SK-N-SH treated with all-trans-retinoic acid at 6 μM for 48 hours (cell line): ENCODE results near the gene DMAC2L.

Source experiments
- ATAC-seq: fragments of 200-7000 bp; cut with Tn5 transposase; 3 replicates; pipeline ENCODE4 v1.9.1; 2020; ENCODE audit warnings: mild to moderate bottlenecking, moderate library complexity
- ARNTL ChIP-seq: fragments of 450-650 bp; formaldehyde crosslinking; IDR thresholded peaks from 2 replicates; pipeline ENCODE4 v1.5.0; 2020; ENCODE audit warnings: low read depth, mild to moderate bottlenecking, moderate library complexity, borderline replicate concordance
- BACH2 ChIP-seq: fragments of 250-450 bp; sonication (Bioruptor Pico); IDR thresholded peaks from 2 replicates; pipeline ENCODE4 v1.9.0; 2021; ENCODE audit warnings: mild to moderate bottlenecking, borderline replicate concordance
- CSDC2 ChIP-seq: fragments of 250-450 bp; sonication (Bioruptor Pico); IDR thresholded peaks from 2 replicates; pipeline ENCODE4 v1.5.0; 2020; ENCODE audit warnings: mild to moderate bottlenecking, moderate library complexity
- ESRRG ChIP-seq: fragments of 250-450 bp; sonication (Bioruptor Pico); IDR thresholded peaks from 2 replicates; pipeline ENCODE4 v1.6.1; 2021; ENCODE audit warnings: mild to moderate bottlenecking
- GLIS3 ChIP-seq: fragments of 250-450 bp; sonication (Bioruptor Pico); IDR thresholded peaks from 2 replicates; pipeline ENCODE4 v1.5.0; 2020; ENCODE audit warnings: mild to moderate bottlenecking, moderate library complexity
- ISL1 ChIP-seq: fragments of 250-450 bp; sonication (Bioruptor Pico); IDR thresholded peaks from 2 replicates; pipeline ENCODE4 v2.1.2; 2022; ENCODE audit warnings: mild to moderate bottlenecking, moderate library complexity
- OSR1 ChIP-seq: fragments of 250-450 bp; sonication (Bioruptor Pico); IDR thresholded peaks from 2 replicates; pipeline ENCODE4 v1.8.0; 2022; ENCODE audit warnings: moderate library complexity, mild to moderate bottlenecking, inconsistent platforms
- SNAI2 ChIP-seq: fragments of 250-450 bp; sonication (Bioruptor Pico); IDR thresholded peaks from 2 replicates; pipeline ENCODE4 v1.5.0; 2020; ENCODE audit warnings: mild to moderate bottlenecking, moderate library complexity
- TCF4 ChIP-seq: fragments of 250-450 bp; sonication (Bioruptor Pico); IDR thresholded peaks from 2 replicates; pipeline ENCODE4 v1.8.0; 2021; ENCODE audit warnings: mild to moderate bottlenecking, moderate library complexity, borderline replicate concordance
- ZC3H10 ChIP-seq: fragments of 250-450 bp; sonication (Bioruptor Pico); IDR thresholded peaks from 2 replicates; pipeline ENCODE4 v1.5.1; 2021; ENCODE audit warnings: mild to moderate bottlenecking, moderate library complexity
- ZFP3 ChIP-seq: fragments of 250-450 bp; sonication (Bioruptor Pico); IDR thresholded peaks from 2 replicates; pipeline ENCODE4 v1.5.0; 2020; ENCODE audit warnings: mild to moderate bottlenecking, moderate library complexity
- ZFP30 ChIP-seq: fragments of 450-650 bp; formaldehyde crosslinking; IDR thresholded peaks from 2 replicates; pipeline ENCODE4 v1.5.0; 2022; ENCODE audit warnings: mild to moderate bottlenecking, moderate library complexity
- ZNF565 ChIP-seq: fragments of 450-650 bp; formaldehyde crosslinking; conservative IDR thresholded peaks from 2 replicates; pipeline ENCODE4 v1.5.0; 2020; ENCODE audit warnings: low read depth, mild to moderate bottlenecking, moderate library complexity
- ZNF70 ChIP-seq: fragments of 450-650 bp; formaldehyde crosslinking; IDR thresholded peaks from 2 replicates; pipeline ENCODE4 v1.5.0; 2020; ENCODE audit warnings: mild to moderate bottlenecking, moderate library complexity
- ZNF8 ChIP-seq: fragments of 450-650 bp; formaldehyde crosslinking; IDR thresholded peaks from 2 replicates; pipeline ENCODE4 v1.5.0; 2020; ENCODE audit warnings: mild to moderate bottlenecking, moderate library complexity
- TF ChIP-seq, protein P1 (sequence below): fragments of 250-450 bp; sonication (Bioruptor Pico); IDR thresholded peaks from 2 replicates; pipeline ENCODE4 v1.8.0; 2021; ENCODE audit warnings: low read depth, mild to moderate bottlenecking, moderate library complexity, borderline replicate concordance
- TF ChIP-seq, protein P2 (sequence below): fragments of 250-450 bp; sonication (Bioruptor Pico); IDR thresholded peaks from 2 replicates; pipeline ENCODE4 v1.5.1; 2021; ENCODE audit warnings: mild to moderate bottlenecking, moderate library complexity
- TF ChIP-seq, protein P3 (sequence below): fragments of 250-450 bp; sonication (Bioruptor Pico); IDR thresholded peaks from 2 replicates; pipeline ENCODE4 v1.5.0; 2020; ENCODE audit warnings: mild to moderate bottlenecking, moderate library complexity
- TF ChIP-seq, protein P4 (sequence below): fragments of 250-450 bp; sonication (Bioruptor Pico); IDR thresholded peaks from 2 replicates; pipeline ENCODE4 v1.8.0; 2020; ENCODE audit warnings: mild to moderate bottlenecking, moderate library complexity, borderline replicate concordance
- TF ChIP-seq, protein P5 (sequence below): fragments of 250-450 bp; sonication (Bioruptor Pico); IDR thresholded peaks from 2 replicates; pipeline ENCODE4 v1.5.1; 2020; ENCODE audit warnings: low read depth, mild to moderate bottlenecking, moderate library complexity

Gene DMAC2L

DNA sequence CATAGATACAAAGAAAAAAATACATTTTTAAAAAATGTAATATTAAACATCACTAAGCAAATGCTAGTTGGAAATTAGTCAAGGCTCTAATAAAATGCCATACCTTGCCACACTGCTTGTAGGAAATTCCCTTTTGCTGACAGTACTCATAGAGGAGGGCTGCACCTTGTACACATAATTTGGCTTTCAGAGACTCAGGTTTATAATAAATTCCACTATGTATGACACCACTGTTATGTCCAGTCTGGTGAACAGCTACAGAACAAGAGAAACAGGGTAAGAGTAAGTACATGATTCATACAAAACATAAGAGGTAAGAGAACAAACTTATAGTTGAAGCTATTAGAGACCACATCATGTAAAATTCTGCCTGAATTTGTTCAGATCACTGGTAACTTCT lies 10.2 kb upstream of the DMAC2L start (continued):
- TF ChIP-seq, protein P1, sequence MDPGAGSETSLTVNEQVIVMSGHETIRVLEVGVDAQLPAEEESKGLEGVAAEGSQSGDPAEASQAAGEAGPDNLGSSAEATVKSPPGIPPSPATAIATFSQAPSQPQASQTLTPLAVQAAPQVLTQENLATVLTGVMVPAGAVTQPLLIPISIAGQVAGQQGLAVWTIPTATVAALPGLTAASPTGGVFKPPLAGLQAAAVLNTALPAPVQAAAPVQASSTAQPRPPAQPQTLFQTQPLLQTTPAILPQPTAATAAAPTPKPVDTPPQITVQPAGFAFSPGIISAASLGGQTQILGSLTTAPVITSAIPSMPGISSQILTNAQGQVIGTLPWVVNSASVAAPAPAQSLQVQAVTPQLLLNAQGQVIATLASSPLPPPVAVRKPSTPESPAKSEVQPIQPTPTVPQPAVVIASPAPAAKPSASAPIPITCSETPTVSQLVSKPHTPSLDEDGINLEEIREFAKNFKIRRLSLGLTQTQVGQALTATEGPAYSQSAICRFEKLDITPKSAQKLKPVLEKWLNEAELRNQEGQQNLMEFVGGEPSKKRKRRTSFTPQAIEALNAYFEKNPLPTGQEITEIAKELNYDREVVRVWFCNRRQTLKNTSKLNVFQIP (CRISPR knock-in tag): no peak
- TF ChIP-seq CSDC2 (CRISPR knock-in tag): no peak

DNA sequence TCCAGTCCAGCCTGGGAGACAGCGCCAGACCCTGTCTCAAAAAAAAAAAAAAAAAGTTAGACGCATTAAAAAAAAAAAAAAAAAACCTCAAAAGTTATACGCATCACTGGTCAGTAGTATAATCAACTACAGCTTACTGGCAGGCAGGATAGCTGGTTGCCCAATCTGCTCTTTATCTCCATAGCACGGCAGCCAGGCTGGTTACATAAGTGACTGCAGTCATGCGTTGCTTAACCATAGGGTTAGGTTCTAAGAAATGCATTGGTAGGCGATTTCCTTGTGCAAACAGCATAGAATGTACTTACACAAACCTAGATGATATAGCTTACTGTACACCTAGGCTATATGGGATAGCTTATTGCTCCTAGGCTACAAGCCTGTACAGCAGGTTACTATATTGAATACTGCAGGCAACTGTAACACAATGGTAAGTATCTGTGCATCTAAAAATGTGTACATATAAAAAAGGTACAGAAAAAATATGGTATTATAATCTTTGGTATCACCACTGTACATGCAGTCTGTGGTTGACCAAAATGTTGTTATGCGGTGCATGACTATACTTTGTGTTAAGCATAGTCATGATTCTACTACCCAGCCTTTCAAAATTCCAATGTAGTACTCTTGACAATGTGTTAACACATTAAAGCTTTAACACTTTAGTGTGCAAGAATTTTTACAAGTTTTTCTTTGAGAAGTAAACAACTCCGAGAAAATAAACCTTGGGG lies 8.2 kb upstream of the DMAC2L start:
- no peak for TF ChIP-seq CSDC2 (CRISPR knock-in tag)
- no peak for TF ChIP-seq OSR1 (CRISPR knock-in tag)
- no peak for TF ChIP-seq ZNF70 (CRISPR knock-in tag)
- TF ChIP-seq ESRRG (CRISPR knock-in tag): no peak
- TF ChIP-seq ZC3H10 (CRISPR knock-in tag): no peak
- TF ChIP-seq ISL1 (CRISPR knock-in tag): no peak
- TF ChIP-seq ZNF565 (CRISPR knock-in tag): no peak
- TF ChIP-seq, protein P1 (CRISPR knock-in tag): no peak
- TF ChIP-seq TCF4 (CRISPR knock-in tag): no peak
- no peak for TF ChIP-seq BACH2
- TF ChIP-seq ZFP3: no peak
- TF ChIP-seq, protein P2, sequence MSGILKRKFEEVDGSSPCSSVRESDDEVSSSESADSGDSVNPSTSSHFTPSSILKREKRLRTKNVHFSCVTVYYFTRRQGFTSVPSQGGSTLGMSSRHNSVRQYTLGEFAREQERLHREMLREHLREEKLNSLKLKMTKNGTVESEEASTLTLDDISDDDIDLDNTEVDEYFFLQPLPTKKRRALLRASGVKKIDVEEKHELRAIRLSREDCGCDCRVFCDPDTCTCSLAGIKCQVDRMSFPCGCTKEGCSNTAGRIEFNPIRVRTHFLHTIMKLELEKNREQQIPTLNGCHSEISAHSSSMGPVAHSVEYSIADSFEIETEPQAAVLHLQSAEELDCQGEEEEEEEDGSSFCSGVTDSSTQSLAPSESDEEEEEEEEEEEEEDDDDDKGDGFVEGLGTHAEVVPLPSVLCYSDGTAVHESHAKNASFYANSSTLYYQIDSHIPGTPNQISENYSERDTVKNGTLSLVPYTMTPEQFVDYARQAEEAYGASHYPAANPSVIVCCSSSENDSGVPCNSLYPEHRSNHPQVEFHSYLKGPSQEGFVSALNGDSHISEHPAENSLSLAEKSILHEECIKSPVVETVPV (CRISPR knock-in tag): no peak
- no peak for TF ChIP-seq SNAI2 (CRISPR knock-in tag)
- TF ChIP-seq, protein P3, sequence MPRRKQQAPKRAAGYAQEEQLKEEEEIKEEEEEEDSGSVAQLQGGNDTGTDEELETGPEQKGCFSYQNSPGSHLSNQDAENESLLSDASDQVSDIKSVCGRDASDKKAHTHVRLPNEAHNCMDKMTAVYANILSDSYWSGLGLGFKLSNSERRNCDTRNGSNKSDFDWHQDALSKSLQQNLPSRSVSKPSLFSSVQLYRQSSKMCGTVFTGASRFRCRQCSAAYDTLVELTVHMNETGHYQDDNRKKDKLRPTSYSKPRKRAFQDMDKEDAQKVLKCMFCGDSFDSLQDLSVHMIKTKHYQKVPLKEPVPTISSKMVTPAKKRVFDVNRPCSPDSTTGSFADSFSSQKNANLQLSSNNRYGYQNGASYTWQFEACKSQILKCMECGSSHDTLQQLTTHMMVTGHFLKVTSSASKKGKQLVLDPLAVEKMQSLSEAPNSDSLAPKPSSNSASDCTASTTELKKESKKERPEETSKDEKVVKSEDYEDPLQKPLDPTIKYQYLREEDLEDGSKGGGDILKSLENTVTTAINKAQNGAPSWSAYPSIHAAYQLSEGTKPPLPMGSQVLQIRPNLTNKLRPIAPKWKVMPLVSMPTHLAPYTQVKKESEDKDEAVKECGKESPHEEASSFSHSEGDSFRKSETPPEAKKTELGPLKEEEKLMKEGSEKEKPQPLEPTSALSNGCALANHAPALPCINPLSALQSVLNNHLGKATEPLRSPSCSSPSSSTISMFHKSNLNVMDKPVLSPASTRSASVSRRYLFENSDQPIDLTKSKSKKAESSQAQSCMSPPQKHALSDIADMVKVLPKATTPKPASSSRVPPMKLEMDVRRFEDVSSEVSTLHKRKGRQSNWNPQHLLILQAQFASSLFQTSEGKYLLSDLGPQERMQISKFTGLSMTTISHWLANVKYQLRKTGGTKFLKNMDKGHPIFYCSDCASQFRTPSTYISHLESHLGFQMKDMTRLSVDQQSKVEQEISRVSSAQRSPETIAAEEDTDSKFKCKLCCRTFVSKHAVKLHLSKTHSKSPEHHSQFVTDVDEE (CRISPR knock-in tag): no peak
- no peak for TF ChIP-seq ZFP30 (CRISPR knock-in tag)
- TF ChIP-seq, protein P4, sequence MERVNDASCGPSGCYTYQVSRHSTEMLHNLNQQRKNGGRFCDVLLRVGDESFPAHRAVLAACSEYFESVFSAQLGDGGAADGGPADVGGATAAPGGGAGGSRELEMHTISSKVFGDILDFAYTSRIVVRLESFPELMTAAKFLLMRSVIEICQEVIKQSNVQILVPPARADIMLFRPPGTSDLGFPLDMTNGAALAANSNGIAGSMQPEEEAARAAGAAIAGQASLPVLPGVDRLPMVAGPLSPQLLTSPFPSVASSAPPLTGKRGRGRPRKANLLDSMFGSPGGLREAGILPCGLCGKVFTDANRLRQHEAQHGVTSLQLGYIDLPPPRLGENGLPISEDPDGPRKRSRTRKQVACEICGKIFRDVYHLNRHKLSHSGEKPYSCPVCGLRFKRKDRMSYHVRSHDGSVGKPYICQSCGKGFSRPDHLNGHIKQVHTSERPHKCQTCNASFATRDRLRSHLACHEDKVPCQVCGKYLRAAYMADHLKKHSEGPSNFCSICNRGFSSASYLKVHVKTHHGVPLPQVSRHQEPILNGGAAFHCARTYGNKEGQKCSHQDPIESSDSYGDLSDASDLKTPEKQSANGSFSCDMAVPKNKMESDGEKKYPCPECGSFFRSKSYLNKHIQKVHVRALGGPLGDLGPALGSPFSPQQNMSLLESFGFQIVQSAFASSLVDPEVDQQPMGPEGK (CRISPR knock-in tag): no peak
- TF ChIP-seq, protein P5, sequence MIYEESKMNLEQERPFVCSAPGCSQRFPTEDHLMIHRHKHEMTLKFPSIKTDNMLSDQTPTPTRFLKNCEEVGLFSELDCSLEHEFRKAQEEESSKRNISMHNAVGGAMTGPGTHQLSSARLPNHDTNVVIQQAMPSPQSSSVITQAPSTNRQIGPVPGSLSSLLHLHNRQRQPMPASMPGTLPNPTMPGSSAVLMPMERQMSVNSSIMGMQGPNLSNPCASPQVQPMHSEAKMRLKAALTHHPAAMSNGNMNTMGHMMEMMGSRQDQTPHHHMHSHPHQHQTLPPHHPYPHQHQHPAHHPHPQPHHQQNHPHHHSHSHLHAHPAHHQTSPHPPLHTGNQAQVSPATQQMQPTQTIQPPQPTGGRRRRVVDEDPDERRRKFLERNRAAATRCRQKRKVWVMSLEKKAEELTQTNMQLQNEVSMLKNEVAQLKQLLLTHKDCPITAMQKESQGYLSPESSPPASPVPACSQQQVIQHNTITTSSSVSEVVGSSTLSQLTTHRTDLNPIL: no peak
- TF ChIP-seq GLIS3 (CRISPR knock-in tag): no peak
- TF ChIP-seq ARNTL (CRISPR knock-in tag): no peak
- no peak for TF ChIP-seq ZNF8 (CRISPR knock-in tag)
- no peak for ATAC-seq
